NCI-H526 treated with DMSO at 0.1 percent for 48 hours (cell line): Measurements from ENCODE around the gene CA12.

ENCODE experiments used
- DNase-seq: peaks from one replicate; lab custom pipeline; 2025; lab: John Stamatoyannopoulos, UW

CA12 gene

DNA sequence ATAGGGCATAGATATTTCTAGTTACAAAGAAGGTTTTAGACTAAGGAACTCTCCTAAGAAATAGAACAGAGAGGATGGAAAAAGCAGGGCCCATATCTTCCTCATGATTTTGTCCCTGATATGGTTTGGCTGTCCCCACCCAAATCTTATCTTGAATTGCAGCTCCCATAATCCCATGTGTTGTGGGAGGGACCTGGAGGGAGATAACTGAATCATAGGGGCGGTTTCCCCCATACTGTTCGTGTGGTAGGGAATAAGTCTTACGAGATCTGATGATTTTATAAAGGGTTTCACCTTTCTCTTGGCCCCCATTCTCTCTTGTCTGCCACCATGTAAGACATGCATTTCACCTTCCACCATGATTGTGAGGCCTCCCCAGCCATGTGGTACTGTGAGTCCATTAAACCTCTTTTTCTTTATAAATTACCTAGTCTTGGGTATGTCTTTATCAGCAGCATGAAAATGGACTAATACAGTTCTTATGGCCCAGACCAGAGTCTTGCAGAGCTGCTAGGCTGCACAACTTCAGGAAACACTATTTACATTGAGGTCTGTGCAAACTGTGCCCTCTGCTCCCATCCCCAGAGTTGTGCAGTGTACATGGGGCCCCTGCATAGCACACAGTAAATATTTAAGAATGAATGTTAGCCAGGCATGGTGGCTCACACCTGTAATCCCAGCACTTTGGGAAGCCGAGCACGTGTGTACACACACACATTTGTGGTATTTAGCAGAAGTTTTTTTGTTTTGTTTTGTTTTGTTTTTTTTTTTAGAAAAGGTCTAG lies 20.3 kb upstream of the CA12 start:
- no peak for DNase-seq

DNA sequence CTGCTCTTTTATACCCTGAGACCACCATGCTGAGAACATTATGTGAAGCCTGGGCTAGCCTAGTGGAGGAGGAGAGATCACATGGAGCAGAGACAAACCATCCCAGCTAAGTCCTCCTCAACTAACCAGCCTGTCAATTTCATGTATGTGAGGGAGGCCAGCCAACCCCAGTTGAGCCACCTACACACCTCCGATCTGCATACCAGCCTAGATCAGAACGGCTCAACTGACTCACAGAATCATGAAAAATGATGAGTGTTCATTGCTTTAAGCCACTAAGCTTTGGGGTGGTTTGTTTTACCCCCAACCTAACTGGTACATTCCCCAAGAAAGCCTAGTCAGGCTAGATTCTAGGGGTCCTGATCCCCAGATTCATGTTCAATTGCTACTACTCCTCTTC lies 19.4 kb upstream of the CA12 start:
- DNase-seq: no peak

DNA sequence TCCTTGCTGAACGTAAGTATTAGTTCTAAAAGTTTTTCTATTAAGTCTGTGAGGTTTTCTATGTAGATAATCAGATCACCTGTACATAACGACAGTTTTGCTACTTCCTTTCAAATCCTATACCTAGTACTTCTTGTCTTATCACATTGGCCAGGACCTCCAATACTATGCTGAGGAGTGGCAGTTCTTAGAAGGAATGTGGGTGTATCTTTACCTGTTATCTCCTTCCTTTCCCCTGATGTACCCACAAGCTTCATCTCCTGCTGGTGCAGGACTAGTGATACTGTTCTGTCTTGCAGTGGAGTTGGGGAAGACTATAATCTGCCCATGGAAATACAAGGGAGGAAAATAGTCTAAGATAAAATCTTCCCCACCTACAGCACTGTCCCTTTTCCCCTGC lies 16.8 kb upstream of the CA12 start:
- DNase-seq: no peak

DNA sequence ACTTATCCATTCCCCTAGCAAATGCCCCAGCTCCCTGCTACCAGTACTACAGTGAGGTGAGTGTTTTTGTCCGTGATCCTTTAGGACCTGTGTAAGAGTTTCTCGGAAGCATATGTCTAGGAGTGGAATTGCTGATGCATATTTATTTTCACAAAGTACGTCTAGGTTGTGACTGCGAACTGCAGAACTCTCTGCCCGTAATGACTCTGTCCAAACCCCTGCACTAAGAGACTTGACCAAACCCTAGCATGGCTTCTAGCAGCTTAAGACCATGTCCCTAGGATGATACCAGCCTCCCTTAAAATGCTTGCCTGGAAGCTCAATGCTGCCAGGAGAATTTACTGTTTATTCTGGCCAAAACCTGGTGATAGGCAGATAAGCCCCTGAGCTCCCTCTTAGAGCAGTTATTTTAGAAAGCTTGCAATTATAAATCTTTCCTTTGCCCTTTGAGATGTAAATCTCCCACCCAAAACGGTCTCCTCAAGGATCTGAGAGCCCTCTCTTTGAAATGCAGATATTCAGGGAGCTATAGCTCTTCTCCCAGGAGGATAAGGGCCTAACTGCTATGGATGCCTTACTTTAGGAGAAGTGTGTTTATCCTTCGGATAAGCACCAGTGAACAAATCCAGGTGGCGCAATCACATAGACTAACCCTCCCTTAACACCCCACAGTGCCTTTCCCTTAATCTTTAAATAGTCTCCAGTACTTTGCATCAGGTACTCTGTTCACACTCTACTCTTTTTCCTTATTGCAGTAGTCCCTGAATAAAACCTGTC lies 14.7 kb upstream of the CA12 start:
- DNase-seq: no peak

DNA sequence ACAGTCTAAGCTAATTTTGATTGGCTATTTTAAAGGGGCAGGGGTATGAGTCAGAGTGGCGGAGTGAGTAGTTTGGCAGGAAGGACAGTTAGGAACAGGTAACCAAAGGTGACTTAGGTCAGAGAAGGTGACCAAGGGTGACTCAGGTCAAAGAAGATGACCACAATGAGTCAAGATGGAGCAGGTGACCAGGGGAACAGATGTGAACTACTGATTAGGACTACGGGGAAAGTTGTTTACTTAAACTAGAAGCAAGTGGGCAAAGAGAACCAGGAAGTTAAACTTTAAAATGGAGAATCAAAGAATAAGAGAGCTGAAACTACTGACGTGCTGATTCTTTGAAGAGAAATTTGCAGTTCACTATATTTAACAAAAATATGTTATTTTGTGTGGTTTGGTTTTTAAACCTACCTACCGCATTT lies 14.1 kb upstream of the CA12 start:
- no peak for DNase-seq

DNA sequence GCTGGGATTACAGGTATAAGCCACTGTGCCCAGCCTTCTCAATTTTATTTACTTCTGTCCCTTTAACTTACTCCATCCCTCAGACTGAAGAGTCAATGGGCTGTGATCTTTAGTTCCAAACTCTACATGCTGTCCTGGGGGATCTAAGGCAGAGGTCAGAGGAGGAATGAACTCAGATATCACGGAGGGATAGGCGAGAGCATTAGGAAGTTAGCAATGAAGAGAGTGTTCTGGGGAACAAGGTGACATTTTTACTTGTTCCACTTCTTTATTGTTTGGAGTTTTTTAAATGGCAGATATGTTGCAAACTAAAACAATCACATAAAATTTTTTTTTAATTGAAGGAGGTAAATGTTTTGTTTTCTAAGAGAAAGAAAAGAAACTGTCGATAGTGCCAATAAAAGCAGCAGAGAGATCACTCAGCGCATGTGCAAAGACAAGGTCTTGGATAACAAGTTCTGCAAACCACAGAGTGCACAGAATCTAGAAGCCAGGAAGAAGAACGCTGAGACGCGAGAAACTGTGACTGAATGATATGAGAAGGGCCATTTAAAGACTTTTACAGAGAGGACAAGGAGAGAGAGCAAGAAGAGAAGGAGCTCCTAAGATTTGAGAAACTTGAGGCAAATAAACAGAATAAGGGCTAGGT lies 10.8 kb upstream of the CA12 start:
- DNase-seq: no peak

DNA sequence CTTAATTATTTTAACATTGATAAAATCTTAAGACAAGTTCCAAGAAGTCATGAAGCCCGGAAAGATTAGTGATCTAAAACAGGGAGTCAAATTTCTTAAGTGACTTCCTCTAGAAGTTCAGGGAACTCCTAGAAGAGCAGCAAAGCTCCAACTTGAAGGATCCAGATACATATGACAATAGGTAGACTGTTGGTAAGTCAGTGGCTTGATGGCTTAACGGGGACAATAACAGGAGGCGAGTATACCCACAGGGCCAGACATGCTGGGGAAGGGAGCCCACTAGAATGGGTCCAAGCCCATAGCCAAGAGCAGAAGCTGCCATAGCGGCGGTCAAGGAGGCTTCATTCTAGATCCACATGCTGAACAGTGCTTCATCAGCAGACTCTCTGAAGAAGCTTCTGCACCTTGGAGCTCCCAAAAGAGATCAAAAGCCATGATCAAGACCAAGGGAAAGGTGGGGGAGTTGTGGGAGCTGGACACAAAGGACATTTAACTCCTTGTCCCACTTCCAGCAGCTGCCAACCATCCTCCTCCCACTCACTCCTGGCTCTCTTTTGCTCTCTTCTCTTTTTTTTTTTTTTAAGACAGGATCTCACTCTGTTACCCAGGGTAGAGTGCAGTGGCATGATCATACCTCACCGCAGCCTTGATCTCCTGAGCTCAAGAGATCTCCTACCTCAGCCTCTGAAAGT lies 10.2 kb upstream of the CA12 start:
- DNase-seq: no peak

DNA sequence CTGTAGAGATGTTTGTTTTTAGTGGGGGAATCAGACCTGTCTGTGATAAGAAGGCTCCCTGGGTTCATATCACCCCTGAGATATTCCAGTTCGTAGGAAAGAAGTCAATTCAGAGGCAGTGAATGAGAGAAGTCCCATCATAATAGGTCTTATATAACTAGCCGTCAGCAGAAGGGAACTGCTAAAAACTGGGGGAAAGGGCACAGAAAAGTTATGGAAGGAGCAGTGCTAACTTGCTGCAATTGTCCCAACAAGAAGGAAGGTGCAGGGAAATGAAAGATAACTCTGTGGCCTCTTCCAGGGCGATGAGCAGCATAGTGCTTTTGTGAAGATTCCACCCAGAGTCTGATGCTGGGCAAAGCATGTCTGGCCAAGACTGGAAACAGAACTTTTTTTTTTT lies 9.0 kb upstream of the CA12 start:
- no peak for DNase-seq

DNA sequence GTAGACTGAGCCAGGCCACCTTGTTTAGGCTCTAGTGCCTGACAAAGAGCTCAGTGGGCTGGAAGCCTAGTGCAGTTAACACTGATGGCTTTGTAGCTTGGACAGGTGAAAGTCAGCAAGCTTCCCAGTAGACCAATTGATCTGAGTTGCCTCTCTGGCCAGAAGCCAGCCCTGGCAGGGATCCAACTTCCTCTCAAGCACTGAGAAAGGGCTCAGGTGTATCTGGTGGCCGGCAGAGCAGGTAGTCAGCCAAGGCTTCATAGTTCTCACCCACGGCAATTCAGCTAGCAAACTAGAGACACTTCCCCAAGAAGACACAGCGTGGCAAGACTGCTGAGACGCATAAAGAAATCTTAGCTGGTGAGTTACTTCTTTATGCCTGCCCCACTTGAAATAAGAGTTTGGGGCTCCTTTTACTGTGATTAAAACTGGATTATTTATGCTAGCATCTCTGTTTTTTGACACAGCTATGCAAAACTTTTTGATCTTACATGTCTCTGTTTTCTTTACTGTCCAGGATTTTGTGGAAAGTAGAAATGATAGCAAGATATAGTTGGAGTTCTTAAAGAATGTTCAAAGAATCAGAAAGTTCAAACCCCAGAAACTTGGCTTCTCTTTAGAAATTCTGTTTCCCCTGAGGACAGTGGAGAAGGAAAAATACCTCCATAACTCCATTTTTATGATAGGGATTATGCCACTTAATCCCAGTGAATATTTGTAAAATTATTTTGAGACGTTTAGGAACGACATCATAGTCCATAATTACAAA lies 8.4 kb upstream of the CA12 start:
- peak; percentile 67 for DNase-seq

DNA sequence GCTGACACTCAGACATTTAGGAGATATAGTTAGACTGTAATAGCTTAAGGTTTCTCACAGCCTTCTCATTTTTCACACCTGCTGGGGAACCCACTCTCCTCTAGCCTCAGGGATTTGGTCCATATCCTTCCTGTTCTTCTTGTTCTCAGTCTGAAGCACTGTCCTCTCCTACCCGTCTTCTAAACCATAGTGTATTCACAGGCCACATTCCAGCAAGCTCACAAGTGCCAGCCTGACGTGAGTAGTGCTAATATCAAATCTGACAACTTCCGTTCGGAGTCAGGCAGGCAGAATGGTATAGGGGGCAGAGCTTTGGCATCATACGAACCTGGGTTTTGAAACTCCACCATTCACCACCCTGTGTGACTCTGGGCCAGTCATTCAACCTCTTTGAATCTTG lies 6.9 kb upstream of the CA12 start:
- DNase-seq: no peak

DNA sequence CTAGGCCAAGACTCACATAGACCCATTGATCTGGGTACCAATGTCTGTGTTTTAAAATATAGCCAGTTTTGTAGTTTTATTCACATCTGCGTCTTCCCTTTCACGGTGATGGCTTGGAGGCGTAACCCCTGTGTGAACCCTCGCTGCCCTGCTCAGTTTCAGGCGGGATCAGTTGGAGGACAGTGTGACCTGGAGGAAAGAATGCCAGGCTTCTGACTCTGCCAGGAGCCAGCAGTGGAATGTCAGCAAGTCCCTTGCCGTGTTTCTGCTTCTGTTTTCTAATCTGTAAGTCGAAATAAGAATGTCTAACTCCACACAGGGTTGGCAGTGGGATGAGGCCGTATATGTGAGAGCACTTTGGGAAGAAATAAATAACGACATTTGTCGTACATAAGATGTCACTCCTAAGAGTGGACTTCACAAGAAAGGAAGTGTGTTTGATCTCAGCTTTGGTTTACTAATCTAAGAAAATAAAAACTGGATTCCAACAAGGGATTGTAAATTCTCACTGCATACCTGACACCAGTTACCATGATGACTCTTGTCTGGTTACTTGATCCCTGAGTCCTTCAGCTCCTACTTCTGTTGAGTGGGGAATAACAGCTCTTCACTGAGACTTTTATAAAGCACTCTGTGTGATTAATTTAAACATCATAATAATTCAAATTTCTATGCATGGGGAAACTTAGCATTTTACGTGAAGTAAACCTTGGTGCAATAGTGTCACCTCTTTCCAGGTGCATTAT lies 6.3 kb upstream of the CA12 start:
- DNase-seq: no peak

DNA sequence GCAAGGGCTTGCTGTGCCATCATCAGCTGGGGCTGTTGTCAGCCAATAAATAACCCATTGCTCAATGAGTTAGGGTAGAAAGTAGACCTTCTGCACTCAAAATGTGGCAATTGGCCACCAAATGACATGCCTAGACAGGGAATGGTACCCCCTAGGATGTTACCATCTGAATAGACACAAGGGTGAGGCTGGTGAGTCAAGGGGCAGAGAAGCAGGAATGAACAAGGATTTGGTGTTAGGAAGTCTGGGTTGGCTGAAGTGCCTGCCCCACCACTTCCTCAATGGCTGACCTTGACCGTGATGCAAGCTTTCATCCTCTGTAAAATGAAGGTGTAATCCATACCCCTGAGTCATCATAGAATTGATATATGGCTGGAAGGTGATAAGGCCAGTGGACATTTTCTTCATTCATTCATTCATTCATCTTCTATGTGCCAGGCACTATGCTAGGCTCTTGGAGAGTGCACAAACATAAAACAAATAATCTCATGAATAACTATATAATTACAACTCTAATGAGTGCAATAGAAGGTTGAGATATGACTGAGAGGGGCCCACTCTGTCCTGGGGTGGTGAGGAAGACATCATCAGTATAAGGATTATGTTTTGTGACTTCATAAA lies 4.4 kb upstream of the CA12 start:
- DNase-seq: no peak

DNA sequence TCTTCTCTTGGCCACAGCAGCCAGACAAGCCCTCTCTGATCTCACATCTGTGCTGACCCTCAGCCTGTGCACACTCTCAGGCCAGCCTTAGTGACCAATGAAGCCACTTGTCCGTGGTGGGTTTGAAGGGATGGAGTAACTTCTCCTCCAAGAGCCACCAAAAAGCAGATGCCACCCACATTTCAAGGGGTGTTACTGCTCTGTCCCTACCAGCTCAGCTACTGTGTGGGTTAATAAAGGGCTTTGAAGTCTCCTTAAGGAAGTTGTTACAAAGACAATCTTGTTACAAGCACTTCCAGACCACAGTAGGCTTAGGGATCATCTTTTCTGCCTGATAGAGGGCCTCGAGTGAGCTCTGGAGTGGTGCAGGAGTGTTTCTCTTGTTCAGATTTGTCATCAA lies 3.3 kb upstream of the CA12 start:
- no peak for DNase-seq

DNA sequence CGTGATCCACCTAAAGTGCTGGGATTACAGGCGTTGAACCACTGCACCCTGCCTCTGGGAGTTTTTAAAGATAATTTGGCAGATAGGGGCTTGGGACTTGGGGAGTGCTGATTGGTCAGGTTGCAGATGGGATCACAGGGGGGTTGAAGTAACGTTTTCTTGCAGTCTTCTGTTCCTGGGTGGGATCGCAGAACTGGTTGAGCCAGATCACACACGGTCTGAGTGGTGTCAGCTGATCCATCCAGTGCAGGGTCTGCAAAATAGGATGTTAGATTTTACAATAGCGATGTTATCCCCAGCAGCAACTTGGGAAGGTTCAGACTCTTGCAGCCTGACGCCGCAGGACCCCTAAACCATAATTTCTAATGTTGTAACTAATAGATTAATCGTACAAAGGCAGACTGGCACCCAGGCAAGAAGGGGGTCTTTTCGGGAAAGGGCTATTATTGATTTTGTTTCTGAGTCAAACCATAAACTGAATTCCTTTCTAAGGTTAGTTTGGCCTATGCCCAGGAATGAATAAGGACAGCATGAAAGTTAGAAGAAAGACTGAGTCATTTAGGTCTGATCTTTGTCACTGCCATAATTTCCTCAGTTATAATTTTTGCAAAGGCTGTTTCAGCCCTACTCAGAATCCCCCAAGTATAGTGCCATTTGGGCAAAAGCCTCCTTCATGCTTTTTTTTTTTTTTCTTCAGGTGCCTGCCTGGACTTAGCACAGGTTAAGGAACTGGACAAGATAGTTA lies 1.5 kb upstream of the CA12 start:
- DNase-seq: no peak

DNA sequence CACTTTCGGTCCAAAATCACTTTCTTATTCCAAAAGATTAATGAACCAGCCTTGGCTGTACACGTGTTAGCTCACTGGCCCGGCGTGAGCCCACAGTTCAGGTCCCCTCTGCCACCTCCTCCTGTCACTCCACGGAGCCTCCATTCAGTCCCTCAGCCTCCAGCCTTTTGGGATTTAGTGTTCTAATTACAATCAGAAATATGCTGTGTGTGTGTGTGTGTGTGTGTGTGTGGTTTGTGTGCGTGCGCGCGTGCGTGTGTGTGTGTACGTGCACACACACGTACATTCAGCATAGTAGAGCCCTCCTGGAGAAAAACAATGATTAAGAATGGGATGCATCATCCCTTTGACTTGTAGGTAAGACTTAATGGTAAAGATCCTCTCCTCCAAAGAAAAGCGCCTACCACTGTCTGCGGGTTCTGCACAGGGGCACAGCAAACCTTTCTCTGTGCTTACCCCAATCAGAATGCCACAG lies 801 bp downstream of the CA12 start:
- DNase-seq: no peak

DNA sequence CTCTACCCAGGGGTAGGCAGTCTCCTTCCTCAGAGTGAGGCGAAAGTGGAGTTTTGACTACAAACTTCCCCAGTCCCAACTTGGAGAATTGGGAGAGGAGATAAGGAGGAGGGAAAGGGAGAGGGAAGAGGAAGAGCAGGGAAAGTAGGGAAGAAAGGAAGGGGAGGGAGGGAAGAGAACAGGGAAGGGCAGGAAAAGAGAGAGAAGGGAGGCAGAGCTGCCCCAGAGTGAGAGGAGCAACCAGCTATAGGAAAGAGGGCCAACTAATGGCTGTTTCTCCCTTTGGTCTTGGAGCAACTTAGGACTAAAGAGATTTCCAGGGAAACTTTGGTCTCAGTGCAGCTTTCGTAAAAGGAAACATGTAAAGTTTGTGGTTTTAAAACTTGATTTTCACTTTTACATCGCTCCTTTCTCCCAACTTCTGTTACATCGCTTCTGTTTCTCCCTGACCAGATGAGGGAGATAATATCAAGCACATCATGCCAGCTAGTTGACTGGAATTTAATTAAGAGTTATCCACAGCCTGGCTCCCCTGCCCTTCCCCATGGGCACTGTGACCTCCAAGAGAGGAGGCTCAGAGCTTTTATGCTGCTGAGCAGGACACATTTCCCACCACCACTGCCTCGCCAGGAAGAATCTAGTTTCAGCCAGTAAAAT lies 1.4 kb downstream of the CA12 start:
- no peak for DNase-seq

DNA sequence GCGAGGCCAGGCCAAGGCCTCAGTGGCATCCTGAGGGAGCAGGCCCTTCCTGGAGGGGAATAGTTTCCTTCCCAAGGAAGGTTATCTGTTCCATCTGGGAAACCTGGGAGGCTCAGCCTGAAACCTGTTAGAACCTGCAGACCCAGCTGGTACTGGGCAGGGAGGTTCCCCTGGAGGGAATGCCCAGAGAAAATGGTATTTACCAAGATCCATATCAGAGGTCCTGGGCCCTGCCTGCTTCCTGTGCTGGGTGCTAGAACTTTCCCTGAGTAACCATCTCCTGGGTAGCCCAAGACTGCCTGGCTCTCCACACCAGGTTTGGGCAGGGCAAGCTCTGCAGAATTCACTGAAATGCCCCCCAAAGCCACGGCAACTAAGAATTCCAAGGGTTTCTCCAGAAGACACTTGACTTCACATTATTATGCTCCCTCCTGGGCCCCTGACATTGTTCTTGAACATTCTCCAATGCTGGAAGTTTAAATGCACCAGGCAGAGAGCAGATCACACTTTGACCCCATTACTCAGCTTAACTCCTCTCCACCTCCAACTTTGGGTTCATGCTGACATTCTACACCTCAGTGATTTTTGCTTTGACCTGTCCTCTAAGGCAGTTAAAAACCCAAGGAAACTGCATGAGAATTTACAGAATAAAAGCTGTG lies 2.0 kb downstream of the CA12 start:
- DNase-seq: no peak

DNA sequence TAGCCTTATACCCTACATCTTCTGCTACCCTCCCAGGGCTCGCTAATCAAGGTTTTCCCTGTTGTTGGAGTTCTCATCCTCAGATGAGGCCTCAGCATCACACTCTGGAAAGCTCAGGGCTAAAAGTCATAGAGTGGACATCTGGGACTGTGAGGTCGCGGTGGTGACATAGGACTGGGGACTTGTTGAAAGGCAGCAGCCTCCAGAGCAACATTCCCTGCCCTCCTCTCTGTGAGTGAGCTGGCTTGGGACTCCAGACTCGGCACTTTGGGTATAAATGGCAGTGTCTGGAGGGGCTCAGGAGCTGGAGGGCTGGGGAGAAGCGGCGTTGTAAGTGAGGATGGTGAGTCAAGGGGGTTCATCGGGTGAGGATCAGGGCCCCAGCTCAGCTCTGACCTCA lies 2.7 kb downstream of the CA12 start:
- DNase-seq: no peak
